ENCODE results near the gene GAN.
"Not testable (repeated sequence)": the region's sequence is repeated elsewhere in the genome, so short reads cannot be mapped to it uniquely, and the experiment has no call there.

Gene GAN

DNA sequence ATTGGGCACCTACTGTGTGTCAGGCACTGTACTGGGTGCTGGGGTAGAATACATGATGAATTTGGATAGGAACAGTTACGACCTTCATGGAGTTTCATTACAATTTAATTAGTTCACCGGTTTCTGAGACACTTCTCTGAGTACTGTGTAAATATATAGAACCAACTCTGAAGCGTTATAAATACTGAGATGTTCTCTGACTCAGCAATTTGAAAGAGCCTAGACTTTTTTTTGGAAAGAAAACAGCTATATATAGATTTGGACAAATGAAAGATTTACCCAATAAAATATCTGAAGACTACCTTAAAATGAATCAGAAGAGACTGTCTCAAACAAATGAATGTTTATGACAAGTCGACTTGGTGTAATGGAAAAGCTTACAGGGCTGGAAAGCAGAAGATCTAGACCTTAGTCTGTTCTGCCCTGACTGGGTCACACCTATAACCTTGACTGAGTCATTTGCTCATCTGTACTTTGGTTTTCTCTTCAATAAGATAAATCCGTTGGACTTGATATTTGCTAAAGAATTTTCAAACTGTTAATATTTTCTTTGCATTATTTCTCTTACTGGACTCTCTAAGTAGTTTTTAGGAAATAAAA lies 4.6 kb upstream of the GAN start:
- DNase-seq: no peak

DNA sequence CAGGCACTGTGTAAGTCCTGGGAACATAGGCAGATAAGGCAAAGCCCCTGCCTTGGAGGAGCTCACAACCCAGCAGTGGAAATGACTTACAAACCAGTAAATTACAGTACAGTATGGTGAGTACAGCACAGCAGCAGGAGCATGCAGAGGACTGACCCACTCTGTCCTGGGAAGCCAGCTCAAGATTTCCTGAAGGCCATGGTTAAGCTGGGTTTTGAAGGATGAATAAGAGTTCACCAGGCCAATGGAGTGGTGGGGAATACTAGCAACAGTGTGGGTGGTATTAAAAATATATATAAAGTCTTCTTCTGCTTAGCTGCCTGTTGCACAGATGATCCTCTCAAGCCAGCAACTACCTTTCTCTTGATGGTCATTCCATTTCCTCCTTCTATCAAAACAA lies 3.0 kb upstream of the GAN start:
- no peak for DNase-seq

DNA sequence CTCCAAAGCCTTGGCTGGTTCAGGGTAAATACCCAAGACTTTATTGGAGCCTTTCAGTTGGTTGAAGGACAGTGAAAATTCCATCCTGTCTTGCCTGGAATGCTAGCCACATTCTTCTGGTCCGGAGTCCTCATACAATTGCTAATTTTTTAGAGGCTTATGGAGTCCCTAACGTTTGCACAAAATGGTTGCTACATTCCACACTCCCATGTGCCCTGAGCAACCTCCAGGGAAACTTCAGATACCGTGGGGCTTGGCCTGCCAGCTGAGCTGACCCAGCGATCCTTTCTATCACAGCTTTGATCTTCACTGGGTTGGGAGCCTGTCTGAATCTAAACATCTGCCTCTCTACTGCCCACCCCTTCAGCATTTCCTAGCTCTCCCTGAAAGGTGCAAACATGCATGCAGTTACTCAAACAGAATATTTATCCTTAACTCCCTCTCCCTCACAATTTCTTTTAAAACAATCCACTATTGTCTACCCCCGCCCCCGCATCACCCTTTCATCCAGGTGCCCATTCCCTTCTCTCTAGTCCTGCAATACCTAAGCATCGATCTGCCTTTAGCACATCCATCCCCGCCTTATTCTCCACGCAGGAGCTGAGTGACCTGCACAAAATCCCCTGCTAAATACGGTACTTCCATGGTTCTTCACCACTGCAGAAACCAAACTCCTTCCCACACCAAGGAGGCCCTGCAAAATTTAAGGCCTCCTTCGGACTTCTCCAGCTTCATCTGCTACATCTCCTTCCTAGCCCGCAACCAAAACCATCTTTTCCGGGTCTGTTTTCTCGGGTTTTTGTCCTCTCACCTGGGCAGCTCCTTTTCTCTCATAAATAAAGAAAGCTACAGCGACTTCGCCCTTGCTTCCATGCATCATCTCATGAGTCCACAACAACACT lies 810 bp upstream of the GAN start:
- DNase-seq: no peak

DNA sequence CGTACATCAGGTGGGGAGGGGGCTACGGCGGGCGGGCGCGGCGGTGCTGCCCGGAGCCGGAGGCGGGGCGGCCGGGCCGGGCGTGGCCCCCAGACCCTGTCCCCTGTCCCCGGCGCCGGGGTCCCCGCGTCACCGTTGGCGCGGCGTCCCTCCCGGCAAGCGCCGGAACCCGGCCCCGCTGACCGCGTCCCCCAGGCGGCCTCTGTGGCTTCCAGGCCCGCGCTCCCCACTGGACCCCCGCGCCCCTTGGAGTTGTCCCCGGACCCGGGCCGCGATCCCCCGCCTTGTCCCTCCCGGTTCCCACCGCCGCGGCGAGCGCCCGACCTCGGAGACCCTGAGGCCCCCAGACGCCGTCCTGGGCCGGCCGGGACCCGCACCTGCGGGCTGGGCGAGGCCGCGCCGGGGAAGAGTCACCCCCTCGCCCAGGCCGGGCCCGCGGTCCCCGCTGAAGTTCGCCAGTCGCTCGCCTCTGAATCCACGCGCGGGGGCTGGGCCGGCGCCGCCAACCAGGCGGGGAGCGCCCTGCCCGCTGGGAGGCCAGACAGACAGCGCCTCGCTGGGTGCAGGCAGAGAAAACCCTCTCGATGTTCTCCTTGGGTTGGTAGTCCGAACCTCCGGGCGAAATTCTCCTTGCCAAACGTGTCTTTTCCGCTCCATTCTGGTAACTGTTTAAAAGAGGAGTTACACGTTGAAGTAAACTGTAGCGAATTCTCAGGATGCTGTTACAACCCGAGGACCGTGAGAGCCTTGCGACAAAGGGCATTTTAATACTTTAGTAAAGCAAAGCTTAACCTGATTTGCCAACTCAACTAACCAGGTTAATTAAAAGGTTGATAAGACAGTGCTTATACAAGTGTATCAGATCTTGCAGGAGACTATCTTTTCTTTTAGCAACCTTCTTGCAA lies 761 bp downstream of the GAN start:
- peak; percentile 9 for DNase-seq

DNA sequence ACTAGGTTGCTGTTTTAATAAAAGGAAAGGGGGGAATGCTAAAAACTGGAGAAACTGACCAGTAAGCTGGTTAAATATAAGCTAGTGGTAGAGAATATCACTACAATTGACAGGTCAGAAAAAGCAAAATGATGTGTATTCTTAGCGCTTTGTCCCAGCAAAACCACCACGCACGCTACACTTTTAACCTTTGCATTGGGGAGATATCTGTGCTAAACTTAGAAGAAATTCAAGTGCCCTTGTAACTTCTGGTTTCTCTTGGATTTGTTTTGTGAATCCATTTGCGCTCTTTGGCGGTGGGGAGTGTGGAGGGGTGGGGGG lies 1.4 kb downstream of the GAN start:
- DNase-seq: no peak

DNA sequence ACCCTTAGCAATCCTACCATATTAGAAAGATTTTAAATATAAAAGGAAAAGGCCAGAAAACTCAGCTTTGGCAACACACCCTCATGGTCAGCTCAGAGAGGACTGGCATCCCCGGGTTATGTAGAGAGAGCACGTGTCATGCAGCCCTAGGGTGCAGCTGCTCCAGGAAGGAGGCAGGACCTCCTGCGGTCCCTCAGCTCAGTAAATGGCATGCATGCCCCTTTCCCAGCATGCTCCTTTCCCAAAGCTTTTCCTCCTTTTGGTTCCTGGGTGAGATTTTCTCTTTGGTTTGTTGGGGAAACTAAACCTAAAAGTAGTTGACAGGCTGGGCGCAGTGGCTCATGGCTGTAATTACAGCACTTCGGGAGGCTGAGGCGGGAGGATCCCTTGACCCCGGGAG lies 3.9 kb downstream of the GAN start:
- no peak for DNase-seq

DNA sequence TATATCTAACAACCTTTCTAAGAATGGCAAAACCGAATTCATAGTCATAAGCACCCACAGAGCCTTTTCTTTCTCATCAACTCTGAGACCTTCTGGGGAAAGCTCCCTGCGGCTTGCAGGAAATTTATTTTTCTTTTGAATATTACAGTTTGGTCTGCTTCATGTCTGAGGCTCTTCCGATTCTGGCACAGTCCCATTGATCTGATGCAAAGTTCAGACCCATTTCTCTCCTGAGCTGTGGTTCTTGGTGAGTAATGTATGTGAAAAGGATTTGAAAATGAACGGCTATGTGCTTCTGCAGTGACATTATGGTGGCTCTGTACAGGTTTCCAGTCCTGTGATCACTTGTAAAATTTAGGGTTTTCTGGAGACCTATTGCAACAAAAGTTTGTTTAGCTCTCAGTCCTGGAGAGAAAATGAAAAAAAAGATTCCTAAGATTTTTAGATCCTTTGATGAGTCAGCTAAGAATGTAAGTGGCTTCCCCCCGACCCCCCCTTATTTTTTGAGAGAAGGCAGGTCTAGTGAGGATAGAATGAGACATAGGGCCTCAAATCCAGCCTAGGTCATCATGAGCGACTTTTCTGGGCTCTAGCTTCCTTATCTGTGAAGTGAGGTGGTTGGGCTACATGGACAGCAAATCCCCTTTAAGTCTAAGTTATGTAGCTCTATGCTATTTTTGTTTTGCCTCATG lies 4.6 kb downstream of the GAN start:
- no peak for DNase-seq

DNA sequence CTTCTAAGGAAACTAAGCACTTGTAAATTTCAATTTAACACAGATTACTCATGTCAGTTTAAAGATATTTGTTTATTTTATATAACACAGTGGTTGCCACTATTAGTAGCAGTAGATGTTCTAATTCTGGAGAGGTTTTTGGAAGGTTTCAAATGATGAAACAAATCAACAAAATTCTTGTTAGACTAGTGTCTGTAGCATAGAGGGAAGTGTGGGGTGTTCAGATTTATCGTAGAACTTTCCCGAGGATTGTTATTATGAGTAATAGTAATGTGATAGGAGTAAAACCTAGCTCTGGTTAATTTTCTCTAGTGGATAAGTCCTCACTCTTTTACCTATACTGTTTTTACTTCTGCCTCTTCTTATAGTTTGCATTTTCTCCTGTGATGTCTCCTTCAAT lies 6.3 kb downstream of the GAN start:
- DNase-seq: no peak

DNA sequence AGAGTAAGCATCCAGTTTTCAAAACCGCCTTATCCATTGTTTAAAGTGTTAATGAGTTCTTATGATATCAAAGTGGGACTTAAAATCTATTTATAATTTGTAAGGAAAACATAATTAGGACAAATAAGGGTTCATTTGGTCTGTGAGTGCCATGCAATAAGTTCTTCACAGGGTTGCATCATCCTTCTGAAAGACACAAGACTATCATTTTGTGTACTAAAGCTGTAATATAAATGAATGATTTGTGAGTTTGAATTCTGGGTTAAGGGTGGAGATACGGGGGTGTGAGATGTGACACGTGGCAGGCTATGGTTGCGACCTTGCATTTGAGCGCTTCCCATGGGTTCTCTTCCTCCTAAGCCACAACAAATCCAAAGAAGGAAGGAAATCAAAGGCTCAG lies 6.8 kb downstream of the GAN start:
- no peak for DNase-seq

DNA sequence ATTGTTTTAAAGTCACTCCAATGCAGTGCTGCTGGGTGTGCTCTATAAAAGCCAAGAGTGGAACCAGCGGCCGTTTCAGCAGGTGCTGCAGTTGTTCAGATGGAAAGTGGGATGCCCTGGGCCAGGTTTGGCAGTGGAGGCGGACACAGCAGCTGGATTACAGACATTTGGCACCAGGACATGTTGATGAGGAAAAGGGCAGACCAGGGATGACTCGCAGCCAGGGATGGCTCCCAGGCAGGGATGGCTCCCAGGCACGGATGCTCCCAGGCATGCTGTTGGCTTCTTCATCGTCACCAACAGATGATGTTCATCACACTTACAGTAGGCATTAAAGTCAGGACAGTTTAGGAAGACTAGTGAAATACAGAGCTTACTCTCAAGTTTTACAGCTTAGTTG lies 10.0 kb downstream of the GAN start:
- no peak for DNase-seq

DNA sequence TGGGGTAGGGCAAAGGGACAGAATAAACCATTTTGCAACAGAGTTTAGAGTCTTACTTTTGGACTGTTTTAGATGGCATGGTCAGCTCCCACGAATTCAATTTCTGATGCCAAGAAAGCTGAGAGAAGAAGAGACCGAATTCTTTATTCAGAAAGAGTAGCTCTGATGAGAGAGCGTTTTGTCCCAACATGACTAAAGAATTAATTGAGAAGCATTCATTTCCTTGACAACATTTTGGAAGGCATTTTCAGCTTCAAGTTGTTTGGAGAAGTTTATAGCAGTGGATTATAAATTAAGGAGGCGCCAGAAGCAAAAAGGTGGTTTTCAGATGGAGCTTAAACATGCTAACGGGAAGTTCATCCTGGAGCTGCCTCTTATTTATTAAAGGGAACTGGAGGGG lies 12.2 kb downstream of the GAN start:
- no peak for DNase-seq

DNA sequence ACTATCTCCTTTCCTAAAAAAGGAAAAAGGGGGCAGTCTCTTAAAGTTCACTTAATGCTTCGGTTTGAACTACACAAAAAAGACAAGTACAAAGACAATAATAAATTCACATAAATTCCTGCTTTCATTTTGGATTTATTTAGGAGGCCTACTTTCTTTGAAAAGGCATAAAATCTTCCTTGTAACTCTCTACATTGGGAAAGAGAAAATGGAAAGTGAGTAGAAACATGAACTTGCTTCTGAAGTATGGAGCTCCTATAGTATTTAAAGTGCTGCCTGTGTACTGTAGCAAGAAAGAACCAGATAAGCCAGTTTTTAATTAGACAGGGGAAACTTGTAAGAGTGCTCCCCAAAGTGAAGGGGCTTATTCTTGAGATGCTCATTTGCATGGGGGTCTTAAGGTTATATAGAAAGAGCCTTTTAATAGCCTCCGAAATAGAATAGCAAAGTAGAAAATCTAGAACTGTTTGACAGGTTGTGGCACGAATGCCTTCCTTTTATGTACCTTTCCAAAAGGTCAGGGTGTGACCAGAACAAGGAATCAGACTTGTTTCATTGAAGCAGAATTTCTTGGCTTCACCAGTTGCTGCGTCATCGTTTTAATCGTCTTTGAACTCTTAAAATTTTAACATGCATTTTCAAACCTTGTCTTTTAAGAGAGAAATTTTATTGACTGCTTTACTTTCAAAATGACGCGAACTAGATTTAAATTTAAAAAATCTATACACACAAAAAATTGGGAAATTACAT lies 12.9 kb downstream of the GAN start:
- DNase-seq: no peak

DNA sequence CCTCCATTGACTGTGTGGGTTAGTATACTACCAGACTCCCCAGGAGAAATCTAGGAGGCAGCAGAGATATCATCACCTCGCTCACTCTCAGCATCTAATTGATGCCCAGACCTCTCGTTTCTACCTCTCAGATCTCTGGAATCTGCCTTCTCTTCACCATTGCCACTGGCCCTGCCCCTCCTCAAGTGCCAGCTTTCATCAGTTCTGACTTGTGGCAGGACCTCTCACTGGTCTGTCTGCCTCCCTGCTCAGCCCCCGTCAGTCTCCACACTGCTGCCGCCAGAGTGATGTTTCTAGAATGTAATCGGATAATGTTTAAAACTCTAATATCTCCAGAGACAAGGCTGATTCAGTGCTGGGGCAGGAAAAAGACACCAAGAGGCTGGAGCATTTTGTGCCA lies 15.2 kb downstream of the GAN start:
- no peak for DNase-seq

DNA sequence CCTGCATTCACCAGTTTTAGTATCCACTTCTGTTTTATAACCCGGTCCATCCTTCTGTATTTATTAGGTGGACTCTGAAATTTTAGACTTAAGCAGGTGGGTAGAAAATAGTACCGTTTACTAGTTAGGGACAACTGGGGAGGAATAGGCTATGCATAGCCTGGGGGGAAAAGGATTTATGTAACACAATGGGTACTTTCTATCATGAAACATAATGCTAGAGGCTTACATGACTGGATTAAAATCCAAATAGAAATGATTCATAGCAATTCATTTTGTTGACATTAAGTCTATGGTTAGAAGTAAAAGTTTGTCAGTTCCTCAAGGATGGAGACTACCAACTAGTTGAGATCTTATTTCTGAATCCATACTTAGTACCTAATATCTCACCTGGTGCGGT lies 18.6 kb downstream of the GAN start:
- no peak for DNase-seq

DNA sequence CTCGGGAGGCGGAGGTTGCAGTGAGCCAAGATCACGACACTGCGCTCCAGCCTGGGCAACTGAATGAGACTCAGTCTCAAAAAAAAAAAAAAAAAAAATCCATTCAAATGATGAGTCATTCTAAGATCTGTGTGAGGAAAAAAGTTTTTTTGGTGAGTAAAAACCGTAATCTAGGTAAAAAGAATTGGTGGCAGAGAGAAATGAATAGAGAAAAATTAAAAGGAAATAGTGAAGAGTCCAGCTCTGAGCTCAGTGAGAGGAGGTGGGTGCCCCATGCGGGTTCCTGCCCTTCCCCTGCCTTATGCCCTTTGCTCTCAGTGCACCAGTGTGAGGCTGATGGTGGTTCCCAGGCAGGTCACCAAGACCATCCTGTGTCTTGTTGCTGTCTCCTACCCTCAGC lies 20.9 kb downstream of the GAN start:
- no peak for DNase-seq

DNA sequence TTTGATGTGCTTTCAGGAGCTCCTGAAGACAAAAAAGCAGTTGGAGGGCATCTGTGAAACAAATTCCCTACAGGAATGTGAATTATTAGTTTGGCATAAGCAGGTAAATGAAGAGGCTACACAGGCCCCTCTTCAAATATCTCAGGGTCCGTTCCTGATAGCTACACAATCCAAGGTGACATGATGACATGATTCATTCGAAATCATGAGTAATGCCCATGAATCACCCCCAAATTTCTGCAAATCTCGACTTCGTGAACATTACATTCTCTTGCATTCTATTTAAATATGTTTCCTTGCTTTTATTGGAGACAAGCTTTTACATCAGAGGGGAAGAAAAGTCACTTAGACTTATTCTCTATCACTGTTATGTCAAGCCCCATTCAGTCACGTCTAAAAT lies 22.3 kb downstream of the GAN start:
- DNase-seq: no peak

DNA sequence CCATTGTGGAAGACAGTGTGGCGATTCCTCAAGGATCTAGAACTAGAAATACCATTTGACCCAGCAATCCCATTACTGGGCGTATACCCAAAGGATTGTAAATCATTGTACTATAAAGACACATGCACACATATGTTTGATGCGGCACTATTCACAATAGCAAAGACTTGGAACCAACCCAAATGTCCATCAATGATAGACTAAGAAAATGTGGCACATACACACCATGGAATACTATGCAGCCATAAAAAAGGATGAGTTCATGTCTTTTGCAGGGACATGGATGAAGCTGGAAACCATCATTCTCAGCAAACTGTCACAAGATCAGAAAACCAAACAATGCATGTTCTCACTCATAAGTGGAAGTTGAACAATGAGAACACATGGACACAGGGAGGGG lies 30.4 kb downstream of the GAN start:
- not testable (repeated sequence) for DNase-seq

DNA sequence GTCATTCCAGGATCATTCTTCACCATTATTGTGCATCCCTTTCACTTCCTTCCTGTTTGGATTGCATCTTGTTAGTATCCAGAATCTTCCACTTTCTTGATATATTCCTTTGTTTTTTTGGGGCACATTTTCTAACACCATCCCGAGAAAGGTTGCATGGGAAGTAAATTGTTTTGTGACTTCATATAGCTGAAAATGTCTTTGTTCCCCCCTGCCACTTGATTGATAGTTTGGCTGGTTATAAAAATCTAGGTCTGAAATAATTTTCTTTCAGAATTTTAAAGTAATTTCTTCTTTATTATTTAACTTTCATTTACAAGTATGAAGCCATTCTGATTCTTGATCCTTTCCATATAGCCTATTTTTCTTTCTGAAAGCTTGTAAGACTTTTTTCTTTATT lies 32.7 kb downstream of the GAN start:
- DNase-seq: no peak

DNA sequence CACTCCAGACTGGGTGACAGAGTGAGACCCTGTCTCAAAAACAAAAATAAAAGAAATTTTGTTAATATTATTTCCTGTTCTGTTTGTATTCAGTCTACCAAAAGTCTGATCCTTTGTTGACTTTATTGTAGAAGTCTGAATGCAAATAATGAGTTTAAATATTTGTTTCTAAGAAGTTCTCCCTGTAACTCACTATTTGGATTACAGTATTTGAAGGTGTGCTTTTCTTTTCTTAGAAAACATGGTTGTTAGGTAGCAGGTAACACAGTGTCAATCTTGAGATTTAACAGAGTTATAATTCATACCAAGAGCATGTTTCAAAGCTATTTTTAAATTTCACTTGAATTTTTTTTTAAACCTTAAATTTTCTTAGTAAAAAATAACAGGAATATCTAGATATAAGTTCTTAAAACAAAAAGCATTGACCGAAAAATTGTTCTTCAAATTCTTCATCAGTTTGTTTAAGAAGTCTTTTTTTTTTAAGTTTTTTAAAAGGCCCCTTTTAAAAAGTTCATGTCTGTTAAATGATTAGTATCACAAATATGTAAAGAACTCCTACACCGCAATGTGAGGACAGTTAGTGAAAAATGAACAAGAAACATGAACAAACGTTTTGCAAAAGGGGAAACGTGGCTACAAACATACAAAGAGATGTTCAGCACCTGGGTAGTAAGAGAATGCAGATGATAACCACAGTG lies 35.0 kb downstream of the GAN start:
- DNase-seq: no peak

DNA sequence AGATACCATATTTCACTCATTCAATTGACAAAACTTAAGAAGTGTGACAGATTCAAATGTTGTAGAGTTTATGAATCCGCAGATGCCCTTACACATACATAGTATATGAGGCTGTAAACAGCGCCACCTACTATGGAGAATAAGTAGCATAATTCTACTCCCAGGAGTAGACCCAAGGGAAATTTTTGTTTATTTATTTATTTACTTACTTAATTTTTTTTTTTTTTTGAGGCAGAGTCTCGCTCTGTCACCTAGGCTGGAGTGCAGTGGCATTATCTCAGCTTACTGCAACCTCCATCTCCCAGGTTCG lies 35.5 kb downstream of the GAN start:
- no peak for DNase-seq

DNA sequence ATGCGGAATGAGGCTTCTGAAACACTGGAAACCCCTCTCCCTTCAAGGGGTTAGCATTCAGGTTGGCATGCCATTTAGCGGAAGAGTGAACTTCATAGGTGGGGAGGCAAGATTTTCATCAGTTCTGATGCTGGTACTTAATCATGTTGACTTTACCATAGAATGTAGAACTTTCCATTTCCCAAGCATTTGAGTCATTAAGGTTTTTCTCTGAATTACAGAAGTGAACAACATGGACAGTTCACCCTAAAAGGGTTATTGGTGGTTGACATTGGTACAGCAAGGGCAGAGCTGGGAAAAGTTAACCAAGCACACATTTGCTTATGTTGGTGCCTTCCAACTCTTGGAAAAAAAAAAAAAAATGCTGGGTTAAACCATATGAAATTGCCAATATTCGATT lies 39.1 kb downstream of the GAN start:
- no peak for DNase-seq

DNA sequence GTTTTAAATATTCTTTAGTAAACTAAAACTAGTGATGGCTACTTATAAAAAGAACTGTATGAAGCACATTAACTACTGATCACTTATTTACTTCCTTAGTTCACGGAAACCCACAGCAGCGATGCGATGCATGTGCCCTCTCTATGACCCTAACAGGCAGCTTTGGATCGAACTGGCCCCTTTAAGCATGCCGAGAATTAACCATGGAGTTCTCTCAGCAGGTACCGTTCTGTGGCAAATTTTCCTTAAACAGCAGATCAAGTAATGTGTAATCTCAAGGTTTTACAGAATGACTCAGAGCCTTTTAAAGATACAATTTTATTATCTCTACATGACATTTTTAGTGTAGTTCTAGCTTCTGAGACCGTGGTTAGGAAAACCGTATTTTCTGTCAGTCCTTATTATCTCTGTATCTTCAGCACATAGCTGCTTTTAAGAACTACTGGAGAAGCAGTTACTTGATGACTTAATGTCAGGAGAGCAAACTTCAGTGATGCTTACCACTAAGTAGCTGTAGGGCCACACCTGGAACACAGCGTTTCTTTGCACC lies 43.0 kb downstream of the GAN start:
- DNase-seq: no peak
